Activated CD4-positive, alpha-beta T cell treated with anti-CD3 and anti-CD28 coated beads, Interleukin-2, Interleukin-4, amounts not matched to agents 100 ng/mL and 50 ng/mL, durations not matched to agents 16 hours and 8 hours (primary cell): ENCODE results near the gene BBS10.
"Not testable (repeated sequence)": the region's sequence is repeated elsewhere in the genome, so short reads cannot be mapped to it uniquely, and the experiment has no call there.

Experiments
- DNase-seq: peaks from one replicate; pipeline ENCODE4 v3.0.0-alpha.2; 2020; ENCODE audit warnings: low spot score

Gene BBS10

DNA sequence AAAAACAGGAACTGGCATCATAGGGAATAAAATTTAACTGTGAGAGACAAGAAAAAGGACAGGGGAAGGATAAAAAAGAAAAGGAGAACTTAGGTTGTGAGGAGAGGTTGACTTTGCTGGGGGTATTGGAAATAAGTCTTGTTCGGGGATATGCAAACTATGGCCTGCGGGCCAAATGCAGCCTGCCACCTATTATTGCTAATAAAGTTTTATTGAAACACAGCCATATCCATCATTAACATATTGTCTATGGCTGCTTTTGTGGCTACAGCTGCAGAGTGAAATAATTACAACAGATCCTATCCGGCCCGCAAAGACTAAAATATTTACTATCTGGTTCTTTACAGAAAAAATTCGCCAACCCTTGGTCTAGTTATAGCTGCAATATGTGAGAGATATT, 18.6 kb downstream of the BBS10 start:
- no peak for DNase-seq

DNA sequence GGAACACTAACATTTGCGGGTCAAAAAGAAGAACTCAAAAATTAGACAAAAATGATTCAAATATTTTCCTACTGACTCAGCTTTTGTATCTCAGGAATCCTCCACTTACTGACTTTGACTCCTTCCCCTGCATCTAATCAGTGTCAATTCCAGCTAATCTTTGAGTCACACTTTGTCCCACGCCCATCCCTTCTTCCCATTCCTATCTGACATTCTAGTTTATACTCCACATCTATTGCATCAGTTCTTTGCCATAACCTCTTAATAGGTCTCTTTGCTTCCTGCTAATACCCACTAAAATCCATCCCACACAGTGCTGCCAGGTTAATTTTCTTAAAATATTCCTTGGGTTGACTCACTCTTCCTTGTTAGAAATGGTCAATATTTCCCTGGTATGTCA, 19.1 kb downstream of the BBS10 start:
- no peak for DNase-seq

GRCh38 chr12:76319595-76320319, 28.5 kb downstream of the BBS10 start:
- not testable (repeated sequence) for DNase-seq

- no peak for DNase-seq
Measured at GRCh38 chr12:76318773-76319594, 29.2 kb downstream of the BBS10 start.

GRCh38 chr12:76317976-76318375, 30.2 kb downstream of the BBS10 start:
- no peak for DNase-seq

DNA sequence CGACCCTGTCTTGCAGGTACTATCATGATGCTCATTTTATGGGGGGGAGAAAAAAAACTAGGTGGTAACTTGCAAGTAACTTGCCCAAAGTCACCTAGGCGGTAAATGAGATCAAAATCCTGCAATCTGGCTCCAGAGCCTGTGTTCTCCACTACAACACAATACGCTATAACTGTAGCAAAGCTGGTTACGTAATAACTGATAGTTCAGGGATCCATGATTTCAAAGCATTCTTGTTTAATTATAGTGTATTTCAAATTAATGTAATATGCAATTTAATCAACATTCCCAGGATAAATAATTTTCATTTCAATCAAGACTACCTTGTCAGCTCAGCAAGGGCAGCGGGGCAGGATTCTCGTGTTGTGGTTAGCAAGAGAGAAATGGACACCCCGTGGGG, 31.7 kb downstream of the BBS10 start:
- DNase-seq = no peak

GRCh38 chr12:76313299-76313698, 34.9 kb downstream of the BBS10 start:
- DNase-seq = no peak

GRCh38 chr12:76312315-76312714, 35.9 kb downstream of the BBS10 start:
- no peak for DNase-seq

DNA sequence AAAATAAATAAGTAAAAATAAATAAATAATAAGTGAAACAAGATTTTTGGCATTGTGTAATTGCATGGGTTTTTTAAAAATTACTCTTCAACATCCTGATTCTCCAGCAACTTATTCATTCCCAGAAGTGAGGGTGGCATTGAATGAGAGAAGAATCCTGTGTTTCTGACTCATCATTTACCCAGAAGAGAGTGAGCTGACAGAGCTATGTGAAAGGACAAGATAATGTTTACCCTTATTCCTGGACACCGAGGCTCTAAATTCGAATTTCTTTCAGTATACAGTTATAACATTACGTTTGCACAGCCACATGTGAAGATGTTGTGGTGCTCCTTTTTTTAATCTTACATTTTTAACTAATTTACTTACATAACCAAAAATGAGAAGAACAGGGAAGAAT, 36.4 kb downstream of the BBS10 start:
- DNase-seq = no peak

DNA sequence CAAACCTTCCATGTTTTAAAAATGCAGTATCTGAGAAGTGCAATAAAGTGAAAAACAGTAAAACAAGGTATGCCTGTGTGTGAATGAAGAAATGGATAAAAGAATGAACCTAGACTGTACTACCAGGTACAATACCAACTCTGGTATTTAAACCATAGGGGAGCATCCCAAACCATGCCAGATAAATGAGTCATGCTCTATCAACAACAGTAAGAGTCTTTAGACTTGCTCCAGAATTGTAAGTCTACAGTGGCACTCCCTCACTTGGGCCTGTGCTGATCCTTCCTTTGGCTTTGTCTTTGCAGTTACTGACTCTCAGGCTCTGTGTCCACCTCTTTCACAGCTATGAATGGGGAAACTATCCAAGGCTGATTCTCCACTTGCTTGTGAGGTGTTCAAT, 38.1 kb downstream of the BBS10 start:
- DNase-seq = no peak

DNA sequence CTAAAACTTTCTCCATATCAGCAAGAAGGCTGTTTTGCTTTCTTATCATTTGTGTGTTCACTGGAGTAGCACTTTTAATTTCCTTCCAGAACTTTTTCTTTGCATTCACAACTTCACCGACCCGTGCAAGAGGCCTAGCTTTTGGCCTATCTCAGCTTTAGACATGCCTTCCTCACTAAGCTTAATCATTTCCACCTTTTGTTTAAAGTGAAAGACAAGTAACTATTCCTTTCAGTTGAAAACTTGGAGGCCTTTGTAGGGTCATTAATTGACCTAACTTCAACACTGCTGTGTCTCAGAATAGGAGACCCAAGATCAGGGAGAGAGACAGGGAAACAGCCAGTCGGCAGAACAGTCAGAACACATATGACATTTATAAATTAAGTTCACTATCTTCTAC, 39.3 kb downstream of the BBS10 start:
- no peak for DNase-seq

DNA sequence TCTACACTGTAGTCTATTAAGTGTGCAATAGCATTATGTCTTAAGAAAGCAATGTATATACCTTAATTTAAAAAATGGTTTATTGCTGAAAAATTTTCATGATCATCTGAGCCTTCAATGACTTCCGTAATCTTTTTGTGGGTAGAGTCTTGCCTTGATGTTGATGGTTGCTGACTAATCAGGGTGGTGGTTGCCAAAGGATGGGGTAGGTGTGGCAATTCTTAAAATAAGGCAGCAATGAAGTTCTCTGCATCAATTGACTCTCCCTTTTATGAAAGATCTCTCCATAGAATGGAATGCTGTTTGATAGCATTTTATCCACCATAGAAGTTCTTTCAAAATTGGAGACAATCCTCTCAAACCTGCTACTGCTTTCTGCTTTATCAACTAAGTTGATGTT, 41.1 kb downstream of the BBS10 start:
- DNase-seq = no peak

GRCh38 chr12:76303989-76304460, 44.2 kb downstream of the BBS10 start:
- peak; percentile 5 for DNase-seq

DNA sequence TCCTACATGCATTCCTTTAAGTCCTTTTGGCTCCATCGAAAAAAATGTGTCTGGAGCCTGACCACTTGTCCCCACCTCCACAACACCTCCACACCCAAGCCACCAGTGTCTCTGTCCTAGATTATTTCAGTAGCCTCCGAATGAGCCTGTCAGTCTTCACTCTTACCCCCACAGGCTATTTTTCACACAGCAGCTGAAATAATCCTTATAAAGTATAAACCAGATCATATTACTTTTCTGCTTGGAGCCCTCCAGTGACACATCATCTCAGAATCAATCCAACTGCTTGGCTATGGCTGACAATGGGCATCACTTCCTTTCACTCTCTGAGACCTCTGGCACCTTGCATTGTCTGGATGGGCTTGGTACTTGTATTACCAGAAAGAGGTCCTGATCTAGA, 44.9 kb downstream of the BBS10 start:
- no peak for DNase-seq

DNA sequence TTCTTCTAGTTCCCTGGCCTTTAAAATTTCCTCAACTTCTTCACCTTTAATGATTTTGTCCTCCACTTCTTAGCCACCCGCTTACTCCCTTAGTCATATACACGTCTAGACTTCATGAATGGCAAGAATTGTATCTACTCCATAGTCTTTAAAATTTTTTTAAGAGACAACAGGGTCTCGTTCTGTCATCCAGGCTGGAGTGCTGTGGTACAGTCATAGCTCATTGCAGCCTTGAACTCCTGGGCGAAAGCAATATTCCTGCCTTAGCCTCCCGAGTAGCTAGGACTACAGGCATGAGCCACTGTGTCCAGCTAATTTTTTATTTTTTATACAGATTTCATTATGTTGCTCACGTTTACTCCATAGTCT, 47.9 kb downstream of the BBS10 start:
- DNase-seq = no peak

DNA sequence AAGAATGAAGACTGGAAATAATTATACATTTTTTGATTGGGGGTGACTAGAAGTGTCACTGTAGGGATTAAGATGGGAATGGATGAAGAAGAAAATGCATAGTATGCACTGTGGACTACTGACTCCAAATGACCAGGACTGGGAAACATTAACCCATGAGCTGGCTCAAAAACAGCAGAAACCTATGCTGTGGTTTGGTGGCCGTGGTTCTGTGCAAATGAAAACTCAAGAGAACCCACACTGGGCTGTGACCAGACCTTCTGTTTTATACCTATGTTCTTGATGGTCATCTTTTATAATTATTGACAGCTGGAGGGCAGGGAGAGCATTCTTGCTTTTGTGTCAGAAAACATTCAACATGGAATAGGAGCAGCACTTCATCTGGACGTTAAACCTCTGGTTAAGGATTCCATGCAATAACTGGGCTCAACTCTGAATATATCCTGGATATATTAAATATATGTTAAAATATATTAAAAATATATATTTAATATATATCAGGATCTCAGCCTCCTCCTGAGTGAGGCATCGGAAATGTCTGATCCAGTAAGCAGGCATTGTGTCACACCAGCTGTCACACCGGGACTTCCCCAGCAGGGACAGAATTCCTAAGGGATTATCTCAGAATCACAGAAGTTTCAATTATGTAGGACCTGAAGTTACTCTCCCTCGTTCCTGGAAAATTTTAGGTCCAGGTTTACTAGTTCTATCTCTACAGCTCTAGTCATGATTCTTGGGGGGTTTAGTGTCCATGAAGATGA, 48.5 kb downstream of the BBS10 start:
- no peak for DNase-seq
